Measurements from ENCODE around the gene EXOSC6. TPM values are rescaled to one million over a fixed set of nuclear protein-coding genes. Genes with fewer than 3 reads are reported as not detected.

The EXOSC6 gene
- total RNA-seq, 1 donor from 2014 or later = 32.0 TPM

- Mint-ChIP-seq H3K27me3 (no peaks in the 10 kb centered on the region), H3K36me3 (ENCODE audit: low read depth) (peaks cover 92% of the 10 kb centered on the region), H3K27ac (no peak overlapping the region), H3K4me1 (no peaks in the 10 kb centered on the region), H3K4me3 (no peak overlapping the region), H3K9me3 (no peaks in the 10 kb centered on the region)
- intact Hi-C loops (cut with micrococcal nuclease) = loop anchor here (10.0 kb wide), 1 partner anchor 94 kb away; no protein-coding TSS in a partner anchor
- TF ChIP-seq, protein P1, sequence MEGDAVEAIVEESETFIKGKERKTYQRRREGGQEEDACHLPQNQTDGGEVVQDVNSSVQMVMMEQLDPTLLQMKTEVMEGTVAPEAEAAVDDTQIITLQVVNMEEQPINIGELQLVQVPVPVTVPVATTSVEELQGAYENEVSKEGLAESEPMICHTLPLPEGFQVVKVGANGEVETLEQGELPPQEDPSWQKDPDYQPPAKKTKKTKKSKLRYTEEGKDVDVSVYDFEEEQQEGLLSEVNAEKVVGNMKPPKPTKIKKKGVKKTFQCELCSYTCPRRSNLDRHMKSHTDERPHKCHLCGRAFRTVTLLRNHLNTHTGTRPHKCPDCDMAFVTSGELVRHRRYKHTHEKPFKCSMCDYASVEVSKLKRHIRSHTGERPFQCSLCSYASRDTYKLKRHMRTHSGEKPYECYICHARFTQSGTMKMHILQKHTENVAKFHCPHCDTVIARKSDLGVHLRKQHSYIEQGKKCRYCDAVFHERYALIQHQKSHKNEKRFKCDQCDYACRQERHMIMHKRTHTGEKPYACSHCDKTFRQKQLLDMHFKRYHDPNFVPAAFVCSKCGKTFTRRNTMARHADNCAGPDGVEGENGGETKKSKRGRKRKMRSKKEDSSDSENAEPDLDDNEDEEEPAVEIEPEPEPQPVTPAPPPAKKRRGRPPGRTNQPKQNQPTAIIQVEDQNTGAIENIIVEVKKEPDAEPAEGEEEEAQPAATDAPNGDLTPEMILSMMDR (IDR thresholded peaks at IDR 0.05) = no peak
- ChIA-PET CTCF (no interaction called here), POLR2A (interaction anchor here (0.6 kb wide), 1 partner anchor 228 kb away, joined by 4 read pairs; no protein-coding TSS in a partner anchor)
- no peak for DNase-seq
- ATAC-seq (ENCODE audit: low read depth) = no peak
Measured at GRCh38 chr16:70258946-70259345, 7.2 kb upstream of the EXOSC6 start.

DNA sequence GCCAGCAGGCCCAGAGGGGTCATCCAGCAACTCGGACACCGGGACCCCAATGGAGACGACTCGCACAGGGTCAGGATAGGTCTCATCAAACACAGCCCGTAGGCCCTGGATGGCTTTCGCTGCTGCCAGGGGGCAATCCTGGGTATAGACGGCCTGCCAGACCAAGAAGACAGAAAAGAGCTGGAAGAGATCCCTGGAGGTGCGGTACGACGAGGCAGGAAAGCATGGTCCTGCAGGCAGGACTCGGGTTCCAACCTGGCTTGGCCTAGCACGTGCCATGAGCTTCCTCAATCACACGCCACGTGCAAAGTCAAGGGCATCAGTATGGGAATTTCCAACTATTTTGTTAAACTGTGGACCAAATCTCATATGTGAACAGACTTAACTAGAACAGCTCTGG is 6.3 kb upstream of the EXOSC6 start:
- no peaks in the 10 kb centered on the region for H3K27me3 Mint-ChIP-seq
- H3K4me3 Mint-ChIP-seq = no peak overlapping the region
- ChIA-PET CTCF (no interaction called here), POLR2A (interaction anchor here (0.6 kb wide), 1 partner anchor 933 kb away, joined by 5 read pairs; no protein-coding TSS in a partner anchor)
- TF ChIP-seq, protein P1 (IDR thresholded peaks at IDR 0.05) = no peak
- peaks cover 91% of the 10 kb centered on the region for H3K36me3 Mint-ChIP-seq (ENCODE audit: low read depth)
- H3K27ac Mint-ChIP-seq = no peak overlapping the region
- intact Hi-C loops (cut with micrococcal nuclease) = loop anchor here (10.0 kb wide), 1 partner anchor 93 kb away; no protein-coding TSS in a partner anchor
- DNase-seq (no peak), ATAC-seq (ENCODE audit: low read depth) (no peak)
- H3K9me3 Mint-ChIP-seq = no peaks in the 10 kb centered on the region
- no peaks in the 10 kb centered on the region for H3K4me1 Mint-ChIP-seq

DNA sequence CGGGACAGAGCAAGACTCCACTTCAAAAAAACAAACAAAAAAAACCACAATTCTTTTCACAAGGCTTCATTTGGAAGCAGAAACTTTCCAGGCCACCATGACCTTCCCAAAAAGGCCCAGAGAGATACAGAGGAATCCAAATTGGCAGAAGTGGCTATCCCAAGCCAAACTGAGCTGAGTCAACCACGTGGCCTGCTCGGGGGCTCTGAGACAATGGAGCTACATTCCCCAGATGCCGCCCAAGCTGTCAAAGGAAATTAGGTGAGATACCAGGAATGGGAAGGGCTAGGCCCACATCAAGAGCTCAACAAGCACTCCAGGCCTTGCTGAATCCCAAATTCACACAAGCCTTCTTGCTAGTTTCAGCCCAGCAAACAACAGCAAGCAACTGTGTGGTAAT is 5.7 kb upstream of the EXOSC6 start:
- CTCF ChIA-PET = no interaction called here
- no peak overlapping the region for H3K27ac Mint-ChIP-seq
- TF ChIP-seq, protein P1 (IDR thresholded peaks at IDR 0.05) = no peak
- H3K27me3 Mint-ChIP-seq = no peaks in the 10 kb centered on the region
- H3K4me1 Mint-ChIP-seq = no peaks in the 10 kb centered on the region
- H3K36me3 Mint-ChIP-seq (ENCODE audit: low read depth) = peaks cover 93% of the 10 kb centered on the region
- H3K9me3 Mint-ChIP-seq = no peaks in the 10 kb centered on the region
- no peak overlapping the region for H3K4me3 Mint-ChIP-seq
- ATAC-seq (ENCODE audit: low read depth) (no peak), DNase-seq (no peak)
- intact Hi-C loops (cut with micrococcal nuclease) = loop anchor here (10.0 kb wide), 1 partner anchor 93 kb away; no protein-coding TSS in a partner anchor
- POLR2A ChIA-PET = interaction anchor here (0.6 to 1.2 kb wide), 2 partner anchors 31 to 932 kb away, joined by 5 read pairs; no protein-coding TSS in a partner anchor

- ATAC-seq (ENCODE audit: low read depth) = no peak
- intact Hi-C loops (cut with micrococcal nuclease) = loop anchor here (10.0 kb wide), 1 partner anchor 91 kb away; no protein-coding TSS in a partner anchor
- Mint-ChIP-seq H3K9me3 (no peaks in the 10 kb centered on the region), H3K4me3 (no peak overlapping the region), H3K27ac (no peak overlapping the region), H3K4me1 (peaks cover 6% of the 10 kb centered on the region), H3K36me3 (ENCODE audit: low read depth) (peaks cover 86% of the 10 kb centered on the region), H3K27me3 (no peaks in the 10 kb centered on the region)
- TF ChIP-seq, protein P1 (IDR thresholded peaks at IDR 0.05) = no peak
- no peak for DNase-seq
- ChIA-PET CTCF (interaction anchor here (1.4 kb wide), 1 partner anchor 8 kb away, joined by 6 read pairs; no protein-coding TSS in a partner anchor), POLR2A (interaction anchor here (0.7 kb wide), 2 partner anchors 318 to 1471 kb away, joined by 3 to 19 read pairs; no protein-coding TSS in a partner anchor)
Measured at GRCh38 chr16:70255574-70255973, 3.8 kb upstream of the EXOSC6 start.

DNA sequence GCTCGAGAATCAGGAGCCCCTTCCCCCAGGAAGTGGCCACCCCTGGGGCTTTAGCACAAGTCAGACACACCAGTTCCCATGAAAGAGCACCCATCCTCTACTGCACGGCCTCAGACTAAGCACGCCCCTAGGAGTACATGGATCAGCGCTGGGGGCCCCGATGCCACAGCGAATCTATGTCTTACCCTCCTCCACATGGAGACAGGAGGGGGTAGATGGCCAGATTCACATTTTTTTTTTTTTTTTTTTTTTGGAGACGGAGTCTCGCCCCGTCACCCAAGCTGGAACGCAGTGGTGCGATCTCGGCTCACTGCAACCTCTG is 3.2 kb upstream of the EXOSC6 start:
- Mint-ChIP-seq H3K27me3 (no peaks in the 10 kb centered on the region), H3K36me3 (ENCODE audit: low read depth) (peaks cover 82% of the 10 kb centered on the region), H3K4me3 (no peak overlapping the region), H3K27ac (no peak overlapping the region), H3K9me3 (no peaks in the 10 kb centered on the region), H3K4me1 (peaks cover 11% of the 10 kb centered on the region)
- intact Hi-C loops (cut with micrococcal nuclease) = loop anchor here (10.0 kb wide), 1 partner anchor 90 kb away; no protein-coding TSS in a partner anchor
- ChIA-PET POLR2A (interaction anchor here (0.7 kb wide), 2 partner anchors 318 to 1472 kb away, joined by 3 to 19 read pairs; no protein-coding TSS in a partner anchor), CTCF (interaction anchor here (1.4 kb wide), 1 partner anchor 8 kb away, joined by 6 read pairs; no protein-coding TSS in a partner anchor)
- DNase-seq (no peak), ATAC-seq (ENCODE audit: low read depth) (no peak)
- TF ChIP-seq, protein P1 (IDR thresholded peaks at IDR 0.05) = no peak

Measured in activated B cell treated with CpG ODN at 0.5 μM for 24 hours (primary cell).